Pons (tissue), 1 donor: ENCODE measurements around the gene PTPN9.
A peak's percentile ranks its signal among the peaks of the same experiment; 100 is the strongest.
"Not testable (repeated sequence)": the region's sequence is repeated elsewhere in the genome, so short reads cannot be mapped to it uniquely, and the experiment has no call there.

Experiments used
- DNase-seq: peaks from one replicate; pipeline ENCODE4 v3.0.0-alpha.2; 2016; ENCODE audit warnings: low spot score

Gene PTPN9

DNA sequence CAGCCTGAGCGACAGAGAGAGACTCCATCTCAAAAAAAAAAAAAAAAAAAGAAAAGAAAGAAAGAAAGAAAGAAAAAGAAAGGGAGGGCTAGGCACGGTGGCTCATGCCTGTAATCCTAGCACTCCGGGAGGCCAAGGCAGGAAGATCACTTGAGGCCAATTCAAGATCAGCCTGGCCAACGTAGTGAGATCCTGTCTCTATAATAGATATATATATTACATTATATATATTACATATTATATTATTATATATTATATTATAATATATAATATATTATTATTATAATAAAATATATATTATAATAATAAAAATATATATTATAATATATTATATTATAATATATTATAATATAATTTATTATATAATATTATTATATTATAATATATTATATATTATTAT is 48.9 kb downstream of the PTPN9 start:
- DNase-seq, result no peak

DNA sequence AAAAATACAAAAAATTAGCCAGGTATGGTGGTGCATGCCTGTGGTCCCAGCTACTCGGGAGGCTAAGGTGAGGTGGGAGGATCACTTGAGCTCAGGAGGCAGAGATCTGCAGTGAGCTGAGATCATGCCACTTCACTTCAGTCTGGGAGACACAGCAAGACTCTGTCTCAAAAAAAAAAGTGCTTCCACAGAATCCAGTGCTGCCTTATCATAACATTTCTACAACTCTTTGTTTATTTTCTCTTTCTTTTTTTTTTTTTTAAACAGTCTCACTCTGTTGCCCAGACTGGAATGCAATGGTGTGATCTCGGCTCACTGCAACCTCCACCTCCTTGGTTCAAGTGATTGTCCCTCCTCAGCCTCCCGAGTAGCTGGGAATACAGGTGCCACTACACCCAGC is 53.4 kb downstream of the PTPN9 start:
- not testable (repeated sequence) for DNase-seq

DNA sequence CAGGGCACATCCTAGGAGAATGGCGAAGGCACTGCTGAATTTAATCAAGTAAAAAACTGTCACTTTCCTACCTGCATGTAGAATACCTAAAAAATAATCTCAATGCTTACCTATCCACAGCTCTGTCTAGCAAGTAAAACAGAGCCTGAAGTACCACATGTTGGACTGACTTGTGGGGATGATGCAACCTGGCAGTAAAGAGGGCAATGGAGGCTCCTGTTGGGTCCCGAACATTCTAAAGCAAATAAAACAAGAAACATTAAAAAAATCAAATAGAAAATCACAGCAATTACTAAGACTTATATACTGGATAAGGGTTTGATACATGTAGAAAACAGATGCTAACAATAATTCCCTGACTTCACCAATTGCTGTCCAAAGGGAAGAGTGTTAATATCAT is 56.1 kb downstream of the PTPN9 start:
- DNase-seq, result no peak

DNA sequence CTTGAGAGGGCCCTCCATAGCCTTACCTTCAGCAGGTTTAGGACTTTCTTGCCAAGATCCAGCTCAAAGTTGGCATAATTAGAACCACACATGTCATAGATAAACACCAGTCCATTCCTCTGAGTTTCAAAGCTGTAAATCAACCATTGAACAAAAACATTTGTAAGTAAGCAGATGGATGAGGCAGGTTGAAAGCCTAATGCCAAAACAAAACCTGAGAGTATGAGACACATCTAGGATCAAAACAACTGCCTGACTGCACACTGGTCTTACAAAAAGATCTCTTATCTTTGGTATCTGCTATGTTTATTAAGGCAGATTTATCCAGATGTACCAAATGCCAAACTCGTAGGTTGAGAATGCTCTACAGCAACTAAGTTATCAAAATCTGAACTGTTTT is 61.9 kb downstream of the PTPN9 start:
- DNase-seq, result no peak

DNA sequence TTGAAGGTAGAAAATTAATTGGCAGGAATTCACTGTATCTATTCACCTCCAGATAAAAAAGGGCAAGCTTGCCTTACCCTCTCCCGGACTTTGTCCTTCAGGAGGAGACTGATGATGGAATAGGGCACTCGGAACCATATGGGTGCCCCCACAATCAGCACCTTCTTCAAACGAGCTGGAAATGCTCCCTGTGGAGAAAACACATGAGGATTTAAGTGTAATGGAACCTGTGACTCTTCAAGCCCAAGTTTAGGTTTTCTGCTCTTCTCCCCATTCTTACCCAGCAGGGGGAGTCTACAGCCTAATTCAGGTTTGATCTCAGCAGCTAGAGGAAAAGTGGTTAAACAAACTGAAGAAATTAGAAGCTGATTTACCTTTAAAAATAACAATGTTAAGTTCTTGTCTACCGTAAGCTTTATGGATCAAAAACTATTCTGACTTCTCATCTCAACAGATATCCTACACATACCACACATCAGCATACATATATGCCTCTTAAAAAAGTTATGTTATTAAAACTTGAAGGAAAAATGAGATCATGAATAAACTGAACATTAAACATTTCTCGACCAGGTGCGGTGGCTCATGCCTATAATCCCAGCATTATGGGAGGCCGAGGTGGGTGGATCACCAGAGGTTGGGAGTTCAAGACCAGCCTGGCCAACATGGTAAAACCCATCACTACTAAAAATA is 70.1 kb downstream of the PTPN9 start:
- no peak for DNase-seq

DNA sequence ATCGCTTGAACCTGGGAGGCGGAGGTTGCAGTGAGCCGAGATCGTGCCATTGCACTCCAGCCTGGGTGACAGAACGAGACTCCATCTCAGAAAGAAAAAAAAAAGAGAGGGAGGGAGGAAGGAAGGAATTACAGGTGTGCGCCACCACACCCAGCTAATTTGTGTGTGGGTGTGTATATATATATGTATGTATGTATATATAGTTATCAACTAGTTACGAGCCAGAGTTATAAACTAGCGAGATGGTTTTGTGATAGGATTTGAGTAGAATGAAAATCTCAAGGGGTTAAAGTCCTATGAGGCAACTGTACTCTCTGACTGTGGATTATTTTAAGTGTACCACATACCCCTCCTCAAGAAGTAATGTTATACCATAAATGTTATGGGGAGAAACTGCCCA is 76.8 kb downstream of the PTPN9 start:
- no peak for DNase-seq

DNA sequence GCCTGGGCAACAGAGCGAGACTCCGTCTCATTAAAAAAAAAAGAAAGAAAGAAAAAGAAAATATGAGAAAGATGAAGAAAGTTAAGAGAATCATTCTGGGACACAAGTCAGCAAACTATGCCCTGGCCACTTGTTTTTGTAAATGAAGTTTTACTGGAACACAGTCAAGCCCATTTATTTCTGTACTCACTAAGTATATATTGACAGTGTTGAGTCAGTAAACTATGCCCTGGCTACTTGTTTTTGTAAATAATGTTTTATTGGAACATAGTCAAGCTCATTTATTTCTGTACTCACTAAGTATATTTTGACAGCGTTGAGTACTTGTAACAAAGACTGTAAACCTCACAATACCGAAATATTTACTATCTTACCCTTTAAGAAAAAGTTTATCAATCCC is 85.4 kb downstream of the PTPN9 start:
- no peak for DNase-seq

DNA sequence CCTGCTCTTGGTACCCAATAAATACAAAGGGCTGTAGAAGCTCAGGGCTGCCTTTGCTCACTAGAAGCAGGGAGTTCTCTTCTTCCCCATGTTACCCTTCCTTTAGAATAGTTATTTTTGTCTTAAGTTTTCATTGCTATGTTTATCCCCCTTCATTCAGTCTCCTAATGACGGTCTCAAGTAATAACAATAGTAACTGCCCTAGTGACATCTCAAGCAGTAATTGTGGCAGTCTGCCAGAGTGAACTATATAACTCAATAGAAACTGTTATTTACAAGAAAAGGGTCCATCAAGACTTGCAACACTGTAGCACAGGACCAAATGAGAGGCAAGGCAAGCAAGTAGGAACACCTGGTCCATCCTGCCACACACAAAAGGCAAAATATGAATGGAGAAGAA is 95.2 kb downstream of the PTPN9 start:
- DNase-seq, result no peak

DNA sequence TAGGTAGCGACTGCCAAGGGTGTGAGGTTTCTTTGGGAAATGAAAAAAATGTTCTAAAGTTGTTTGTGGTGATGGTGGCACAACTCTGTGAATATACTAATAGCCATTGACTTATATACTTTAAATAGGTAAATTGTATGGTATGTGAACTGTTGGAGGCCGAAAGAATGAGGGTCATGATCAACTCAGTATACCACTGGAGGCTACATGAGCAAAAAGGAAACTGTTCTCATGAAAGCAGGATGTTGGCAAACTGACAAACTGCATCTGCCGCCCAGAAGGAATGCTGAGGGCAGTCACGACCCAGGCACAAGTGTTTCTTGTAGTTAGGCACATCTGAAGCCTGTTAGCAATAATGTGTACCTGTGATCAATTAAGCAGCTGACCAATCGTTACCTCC is 95.6 kb downstream of the PTPN9 start:
- DNase-seq, result not testable (repeated sequence)

DNA sequence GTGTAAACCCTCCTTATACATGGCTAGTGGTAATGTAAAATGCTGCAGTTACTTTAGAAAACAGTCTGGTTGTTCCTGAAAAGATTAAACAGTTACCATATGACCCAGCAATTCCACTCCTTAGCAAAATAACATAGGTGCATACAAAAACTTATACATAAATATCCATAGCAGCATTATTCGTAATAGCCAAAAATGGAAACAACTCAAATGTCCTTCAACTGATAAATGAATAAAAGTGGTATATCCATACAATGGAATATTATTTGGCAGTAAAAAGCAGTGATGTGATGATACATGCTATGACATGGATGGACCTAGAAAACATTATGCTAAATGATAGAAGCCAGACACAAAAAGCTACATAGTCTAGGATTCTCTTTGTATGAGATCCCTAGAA is 96.0 kb downstream of the PTPN9 start:
- no peak for DNase-seq

DNA sequence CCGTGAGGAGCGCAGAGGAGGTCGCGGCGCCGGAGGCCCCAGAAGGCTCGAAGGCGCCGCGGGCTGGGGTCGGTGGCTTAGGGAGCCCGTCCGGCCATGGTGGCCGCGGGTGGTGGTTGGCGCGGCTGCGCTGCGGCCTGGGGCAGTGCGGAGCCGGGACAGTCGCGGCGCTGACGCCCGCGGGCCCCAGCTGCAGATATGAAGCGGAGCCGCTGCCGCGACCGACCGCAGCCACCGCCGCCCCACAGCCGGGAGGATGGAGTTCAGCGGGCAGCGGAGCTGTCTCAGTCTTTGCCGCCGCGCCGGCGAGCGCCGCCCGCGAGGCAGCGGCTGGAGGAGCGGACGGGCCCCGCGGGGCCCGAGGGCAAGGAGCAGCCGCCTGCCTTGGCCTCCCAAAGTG is 98.7 kb downstream of the PTPN9 start:
- not testable (repeated sequence) for DNase-seq

DNA sequence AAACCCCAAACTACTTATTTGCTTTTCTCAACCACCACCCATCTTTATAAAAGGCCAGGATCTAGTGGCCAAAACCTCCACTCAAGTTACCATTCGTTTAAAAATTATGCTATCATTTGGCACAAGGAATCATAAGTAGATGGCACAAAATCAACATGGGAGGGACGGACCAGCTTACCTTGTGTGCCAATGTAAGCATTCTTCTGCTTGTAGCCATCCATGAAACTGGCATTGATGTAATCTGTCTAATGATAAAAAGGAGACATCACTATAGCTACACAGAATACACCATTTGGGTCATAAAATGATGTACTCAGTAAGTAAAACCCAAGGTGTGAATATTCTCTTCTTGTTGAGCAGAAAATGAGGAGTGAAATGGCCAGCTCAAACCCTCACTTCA is 99.4 kb downstream of the PTPN9 start:
- no peak for DNase-seq

DNA sequence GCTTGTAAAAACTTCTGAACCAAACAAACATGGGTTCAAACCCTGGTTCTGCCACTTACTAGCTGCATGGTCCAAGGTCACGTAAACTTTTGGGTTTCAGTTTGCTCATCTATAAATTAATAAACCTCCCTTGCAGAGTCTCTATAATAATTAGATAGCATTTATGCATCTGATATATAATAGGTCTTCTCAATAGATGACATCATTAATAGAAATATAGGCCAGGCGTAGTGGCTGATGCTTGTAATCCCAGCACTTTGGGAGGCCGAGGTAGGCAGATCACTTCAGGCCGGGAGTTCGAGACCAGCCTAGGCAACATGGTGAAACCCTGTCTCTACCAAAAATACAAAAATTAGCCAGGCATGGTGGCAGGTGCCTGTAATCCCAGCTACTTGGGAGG is 102.0 kb downstream of the PTPN9 start:
- DNase-seq, result not testable (repeated sequence)

DNA sequence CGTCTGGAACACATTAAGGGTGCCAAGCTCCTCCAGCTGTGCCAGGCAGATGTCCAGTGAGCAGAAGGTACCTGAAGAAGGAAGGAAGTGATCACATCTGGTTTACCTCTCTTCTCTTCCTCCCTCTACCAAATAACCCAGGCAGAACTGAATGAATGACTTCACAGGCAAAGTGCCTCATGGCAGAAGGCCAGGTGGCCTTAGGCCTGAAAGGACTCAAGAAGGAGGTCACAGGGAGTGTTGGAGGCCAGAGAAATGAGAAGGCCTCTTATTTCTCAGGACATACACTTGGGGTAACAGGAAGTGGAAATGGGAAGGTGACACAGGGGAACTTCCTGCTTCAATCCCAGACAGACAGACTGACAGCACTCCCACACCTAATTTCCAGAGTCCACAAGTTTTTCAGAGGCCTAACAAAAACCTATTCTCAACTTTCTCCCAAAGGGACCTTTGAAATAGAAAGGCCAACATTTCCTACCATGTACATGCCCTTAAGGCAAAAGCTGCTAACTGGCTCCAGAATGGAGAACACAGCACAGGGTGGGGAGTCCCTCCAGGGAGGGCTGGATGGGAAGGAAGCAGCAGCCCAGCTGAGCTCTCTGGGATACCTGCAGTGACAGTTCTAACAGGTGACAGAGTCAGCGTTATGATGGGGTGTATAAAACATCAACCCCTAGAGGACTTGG is 110.1 kb downstream of the PTPN9 start:
- no peak for DNase-seq

DNA sequence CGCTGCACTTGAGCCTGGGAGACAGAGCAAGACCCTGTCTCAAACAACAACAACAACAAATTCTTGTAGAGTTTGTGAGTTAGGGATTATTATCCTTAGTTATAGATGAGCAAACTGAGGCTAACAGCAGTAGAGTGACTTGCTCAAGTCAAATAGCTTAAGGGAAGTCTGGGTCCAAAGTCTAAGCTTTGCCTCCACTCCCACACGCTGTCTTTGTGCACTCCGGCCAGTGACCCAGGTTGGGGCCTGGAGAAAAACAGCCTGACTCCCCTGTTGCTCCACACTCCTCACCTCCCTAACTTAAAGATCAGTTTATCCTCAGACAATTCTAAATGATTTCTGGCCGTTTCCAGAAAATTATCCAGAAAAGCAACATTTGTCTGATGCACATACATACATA is 118.5 kb downstream of the PTPN9 start:
- DNase-seq, result no peak

DNA sequence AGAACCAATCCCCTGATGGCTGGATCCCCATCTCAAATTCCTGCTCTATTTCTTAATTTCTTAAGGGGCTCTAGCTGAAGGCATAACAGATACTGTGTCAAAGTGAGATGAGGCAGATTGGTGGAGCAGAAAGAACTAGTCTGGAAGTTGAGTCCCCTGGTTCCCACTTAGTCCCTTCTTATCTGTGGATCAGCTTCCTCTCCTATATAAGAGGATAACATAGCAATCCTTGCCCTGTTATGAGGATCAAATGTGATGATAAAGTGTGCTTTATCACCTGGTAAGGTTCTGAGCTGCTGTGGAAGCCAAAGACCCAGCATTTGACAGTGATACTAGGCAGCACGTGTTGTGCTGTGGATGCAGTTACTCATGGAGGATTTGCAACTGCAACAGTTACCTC is 119.5 kb downstream of the PTPN9 start:
- no peak for DNase-seq

DNA sequence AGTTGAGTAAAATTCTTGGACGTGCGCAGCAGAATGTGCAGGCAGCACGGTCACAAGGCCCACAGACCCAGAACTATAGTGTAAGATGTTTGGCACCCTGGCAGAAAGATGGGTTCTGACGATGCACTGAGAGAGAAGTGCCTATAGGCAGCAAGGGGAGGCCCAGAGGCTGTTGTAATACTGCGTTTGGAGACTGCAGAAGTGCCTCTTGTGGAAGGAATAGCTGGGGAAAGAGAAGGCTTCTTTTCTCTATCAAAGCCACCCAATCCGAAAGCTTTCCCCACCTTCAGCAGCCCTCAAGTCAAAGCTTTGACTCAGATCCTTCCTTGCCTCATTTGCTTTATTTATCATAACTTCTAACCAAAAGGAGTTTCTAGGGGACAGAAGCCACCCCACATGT is 122.4 kb downstream of the PTPN9 start:
- no peak for DNase-seq

DNA sequence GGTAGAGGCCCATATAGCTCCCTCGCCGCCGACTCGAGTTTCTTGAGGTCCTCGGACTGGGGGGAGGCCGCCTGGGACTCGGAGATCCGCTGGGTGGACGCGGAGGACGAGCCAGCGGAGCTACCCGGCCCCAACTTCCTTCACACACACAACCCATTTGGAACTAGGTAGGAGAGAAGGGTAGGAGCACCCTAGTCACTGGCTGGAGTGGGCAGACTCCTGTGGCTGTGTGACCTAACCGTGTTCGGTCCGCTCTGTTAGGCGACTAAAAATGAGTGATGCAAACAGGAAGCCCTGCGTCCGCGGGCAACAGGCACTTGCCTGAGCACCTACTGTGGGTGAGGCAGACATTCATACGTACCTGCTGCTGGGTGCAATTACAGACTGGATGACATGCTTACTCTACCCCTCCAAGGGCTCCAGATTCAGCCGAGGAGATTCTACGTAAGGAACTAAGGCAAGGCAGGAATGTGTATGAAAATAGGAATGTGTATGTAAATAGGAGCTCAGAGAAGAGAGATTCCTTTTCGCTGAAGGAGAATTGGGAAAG is 123.1 kb downstream of the PTPN9 start:
- DNase-seq, result peak; percentile 51

DNA sequence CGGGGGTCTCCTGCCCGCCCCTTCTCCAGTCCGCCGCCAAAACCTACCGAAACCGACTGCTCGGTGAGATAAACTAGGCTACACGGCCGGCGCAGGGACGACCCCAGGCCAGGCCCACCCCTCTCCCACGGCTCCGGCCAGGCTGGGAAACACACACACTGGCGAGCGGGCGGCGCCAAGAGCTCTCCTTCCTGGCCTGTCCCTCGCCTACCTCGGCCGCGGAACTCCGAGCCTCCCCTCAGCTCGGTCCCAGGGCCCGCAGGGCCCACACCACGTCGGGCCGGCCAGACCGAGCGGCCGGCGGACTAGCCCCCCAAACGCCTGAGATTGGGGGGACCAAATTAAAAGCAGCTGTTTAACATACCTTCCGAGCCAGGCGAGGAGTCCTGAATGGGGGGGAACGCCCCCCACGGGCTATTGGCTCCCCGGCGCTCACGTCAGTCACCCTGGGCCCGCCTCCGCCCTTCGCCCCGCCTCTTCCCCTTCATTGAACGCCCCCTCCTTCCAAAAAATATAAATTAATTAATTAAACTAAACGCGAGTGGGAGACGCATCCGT is 123.6 kb downstream of the PTPN9 start:
- DNase-seq, result peak; percentile 87

DNA sequence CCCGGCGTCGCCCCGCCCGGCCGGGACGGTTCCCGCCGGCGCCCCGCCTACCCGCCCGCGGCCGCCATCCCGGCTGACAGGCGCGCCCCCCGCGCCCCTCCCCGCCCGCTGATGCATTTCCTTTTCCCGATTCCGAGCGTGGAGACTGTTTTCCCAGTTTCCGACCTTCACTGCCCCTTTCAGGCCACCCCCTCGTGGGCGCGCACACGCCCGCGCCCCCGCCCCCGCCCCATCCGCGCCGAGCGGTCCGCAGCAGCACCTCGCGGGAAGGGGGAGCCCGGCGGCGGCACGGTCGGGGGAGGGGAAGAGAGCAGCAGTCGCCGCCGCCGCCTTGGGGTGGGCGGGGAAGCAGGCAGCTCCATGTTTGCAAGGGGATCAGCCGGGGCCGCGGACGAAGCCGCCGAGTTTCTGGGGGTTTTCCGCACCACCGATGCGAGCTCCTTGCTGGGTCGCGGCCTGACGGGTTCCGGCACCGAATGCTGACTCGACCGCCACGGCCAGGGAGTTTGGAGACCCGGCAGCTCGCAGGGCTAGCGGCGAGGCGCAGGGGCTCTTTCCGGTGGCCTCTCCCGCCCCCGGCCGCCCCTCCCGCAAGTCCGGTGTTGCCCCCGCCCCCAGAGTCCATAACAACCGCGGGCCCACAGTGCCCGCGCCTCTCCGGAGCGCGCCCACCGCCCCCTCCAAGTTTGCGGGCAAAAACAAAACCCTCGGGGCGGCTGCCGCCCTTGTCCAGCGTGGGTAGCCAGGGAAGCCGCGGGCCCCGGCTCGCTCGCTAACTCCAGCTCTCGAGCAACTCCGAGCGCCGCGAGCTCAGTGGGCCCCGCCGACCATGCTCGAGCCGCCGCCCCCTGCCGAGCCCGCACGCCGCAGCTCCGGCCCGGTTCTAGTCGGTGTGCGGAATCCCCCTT is 124.4 kb downstream of the PTPN9 start:
- no peak for DNase-seq

DNA sequence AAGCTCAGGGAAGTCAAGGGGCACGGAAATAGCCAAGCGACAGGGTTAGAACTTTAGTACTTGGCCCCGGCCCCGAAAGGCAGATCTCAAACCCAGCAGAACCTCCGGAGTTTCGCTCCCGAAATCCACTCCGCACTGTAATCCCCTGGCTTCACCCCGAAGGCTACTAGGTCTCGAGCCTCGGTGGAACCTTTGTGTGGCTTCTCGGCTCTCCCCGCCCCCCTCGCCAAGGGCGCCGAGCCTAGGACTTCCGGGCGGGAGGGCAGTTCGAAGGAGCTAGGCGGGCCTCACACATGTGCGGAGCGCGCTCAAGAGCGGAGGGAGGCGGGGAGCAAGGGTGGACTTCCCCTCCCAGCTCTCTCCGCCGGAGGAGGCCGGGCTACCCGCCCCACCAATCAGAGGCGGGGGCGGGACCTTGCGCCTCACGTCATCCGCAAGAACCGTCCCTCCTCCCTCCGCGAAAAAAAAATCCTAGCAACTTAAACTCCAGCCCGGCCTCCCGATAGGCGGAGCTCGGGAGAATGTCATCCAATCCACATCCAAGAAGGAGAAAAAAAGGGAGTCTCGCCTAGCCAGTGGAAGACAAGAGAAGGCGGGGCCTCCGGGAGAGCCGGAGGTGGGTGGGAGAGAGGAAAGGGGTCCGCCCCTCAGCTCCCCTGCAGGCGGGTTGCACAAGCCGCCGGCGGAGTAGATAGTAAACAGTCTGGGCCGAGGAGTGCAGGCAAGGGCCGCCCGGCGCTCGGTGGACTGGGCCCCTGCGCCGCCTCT is 125.2 kb downstream of the PTPN9 start:
- peak; percentile 100 for DNase-seq
